GM18507 (cell line): ENCODE data around the gene NGRN.

Experiments used
- DNase-seq: peaks from one replicate; pipeline ENCODE4 v3.0.0; 2011; ENCODE audit warnings: low read depth; ENCODE audit not compliant: insufficient read length; ENCODE audit errors: extremely low spot score
- FAIRE-seq: peaks from 2 replicates; lab custom pipeline; 2011; peaks lifted over from hg19 to GRCh38; lab: Jason Lieb, UNC

NGRN gene

GRCh38 chr15:90265271-90266060, at the start of gene NGRN:
TSS of gene NGRN (plus strand) at chr15:90265672. CDS start at chr15:90265713, 41 bp downstream.
- peak; percentile 92 for FAIRE-seq
- peak; percentile 70 for DNase-seq

GRCh38 chr15:90217671-90218394, 47.6 kb upstream of the NGRN start:
- no peak for DNase-seq
- no peak for FAIRE-seq

- FAIRE-seq = no peak
These were observed 45.9 kb upstream of the NGRN start for GRCh38 chr15:90219421-90220141.

DNA sequence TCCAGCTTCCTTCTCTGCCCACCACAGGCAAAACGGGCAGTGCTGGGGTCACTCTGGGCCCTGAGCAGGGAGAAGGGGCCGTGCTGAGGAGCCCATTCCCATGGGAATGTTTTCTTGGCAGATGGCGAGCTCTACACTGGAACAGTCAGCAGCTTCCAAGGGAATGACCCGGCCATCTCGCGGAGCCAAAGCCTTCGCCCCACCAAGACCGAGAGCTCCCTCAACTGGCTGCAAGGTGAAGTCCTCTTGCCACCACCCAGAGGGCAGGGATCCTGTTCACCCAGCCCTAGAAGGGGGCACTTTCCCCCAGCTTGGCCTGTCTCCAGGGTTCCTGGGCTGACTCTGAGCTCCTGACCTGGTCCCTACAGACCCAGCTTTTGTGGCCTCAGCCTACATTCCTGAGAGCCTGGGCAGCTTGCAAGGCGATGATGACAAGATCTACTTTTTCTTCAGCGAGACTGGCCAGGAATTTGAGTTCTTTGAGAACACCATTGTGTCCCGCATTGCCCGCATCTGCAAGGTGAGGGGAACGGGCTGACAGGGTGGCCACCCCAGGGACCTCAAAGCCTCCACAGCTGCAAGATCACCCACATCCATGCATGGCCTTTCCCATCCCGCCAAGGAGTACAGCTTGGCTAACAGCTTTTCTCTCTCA, 44.1 kb upstream of the NGRN start:
- peak; percentile 74 for FAIRE-seq

More at GRCh38 chr15:90219421-90220141, 45.9 kb upstream of the NGRN start:
- DNase-seq = no peak

GRCh38 chr15:90222547-90222946, 42.9 kb upstream of the NGRN start:
- DNase-seq = no peak
- no peak for FAIRE-seq

More for the DNA sequence above, 44.1 kb upstream of the NGRN start:
- DNase-seq = no peak

- DNase-seq = no peak
- no peak for FAIRE-seq
These were observed 41.9 kb upstream of the NGRN start for GRCh38 chr15:90223441-90224165.

DNA sequence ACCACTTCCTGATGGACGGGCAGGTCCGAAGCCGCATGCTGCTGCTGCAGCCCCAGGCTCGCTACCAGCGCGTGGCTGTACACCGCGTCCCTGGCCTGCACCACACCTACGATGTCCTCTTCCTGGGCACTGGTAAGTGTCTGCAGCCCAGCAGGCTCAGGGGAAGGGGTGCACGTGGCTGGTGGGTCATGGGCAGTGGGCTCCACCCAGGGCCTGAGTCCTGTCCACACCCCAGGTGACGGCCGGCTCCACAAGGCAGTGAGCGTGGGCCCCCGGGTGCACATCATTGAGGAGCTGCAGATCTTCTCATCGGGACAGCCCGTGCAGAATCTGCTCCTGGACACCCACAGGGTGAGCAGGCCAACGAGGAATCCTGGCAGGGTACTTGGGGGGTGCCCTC, 40.4 kb upstream of the NGRN start:
- FAIRE-seq (no peak), DNase-seq (no peak)

DNA sequence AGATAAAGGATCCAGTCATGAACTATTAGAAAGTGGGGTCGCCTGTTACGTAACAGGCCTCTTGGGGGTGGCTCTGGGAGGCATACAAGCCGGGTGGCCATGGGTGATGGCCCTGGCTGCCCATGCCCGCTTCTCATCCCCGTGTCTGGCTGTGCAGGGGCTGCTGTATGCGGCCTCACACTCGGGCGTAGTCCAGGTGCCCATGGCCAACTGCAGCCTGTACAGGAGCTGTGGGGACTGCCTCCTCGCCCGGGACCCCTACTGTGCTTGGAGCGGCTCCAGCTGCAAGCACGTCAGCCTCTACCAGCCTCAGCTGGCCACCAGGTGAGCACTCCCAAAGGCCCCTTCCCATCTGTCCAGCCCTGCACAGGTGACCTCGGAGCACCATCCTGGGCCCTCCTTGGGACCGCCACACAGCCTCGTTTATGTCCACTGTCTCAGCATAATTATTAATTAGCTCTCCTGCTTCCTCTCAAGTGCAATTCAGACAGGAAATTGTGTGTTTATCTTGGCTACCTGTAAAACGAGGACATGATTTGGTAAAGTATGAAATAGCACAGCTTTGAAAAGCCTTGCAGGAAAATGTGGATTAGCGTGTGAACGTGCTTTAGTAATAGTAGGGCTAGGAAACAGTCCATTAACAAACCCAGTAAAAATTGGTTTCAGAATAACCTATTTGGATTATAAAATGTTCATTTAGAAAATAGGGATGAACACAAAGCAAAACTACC, 39.8 kb upstream of the NGRN start:
- DNase-seq (no peak), FAIRE-seq (no peak)

DNA sequence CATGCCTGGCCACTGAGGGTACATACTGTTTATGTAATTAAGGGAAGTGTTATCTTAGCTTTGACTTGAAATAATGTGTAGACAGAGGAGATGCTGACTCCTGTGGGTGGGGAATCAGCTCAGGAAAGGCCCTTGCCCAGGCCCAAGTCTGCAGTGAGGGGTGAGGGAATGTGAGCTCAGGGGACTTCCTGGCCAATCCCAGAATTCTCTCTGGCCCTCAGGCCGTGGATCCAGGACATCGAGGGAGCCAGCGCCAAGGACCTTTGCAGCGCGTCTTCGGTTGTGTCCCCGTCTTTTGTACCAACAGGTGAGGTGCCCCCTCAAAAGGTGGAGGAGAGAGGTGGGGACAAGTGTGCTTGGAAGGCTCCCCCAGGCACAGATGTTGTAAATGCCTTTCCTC, 38.1 kb upstream of the NGRN start:
- DNase-seq (no peak), FAIRE-seq (no peak)

- FAIRE-seq = no peak
- no peak for DNase-seq
These were observed 37.4 kb upstream of the NGRN start for GRCh38 chr15:90227816-90228772.

- FAIRE-seq = no peak
- DNase-seq = no peak
These were observed 36.5 kb upstream of the NGRN start for GRCh38 chr15:90228960-90229359.

GRCh38 chr15:90230071-90230494, 35.4 kb upstream of the NGRN start:
- no peak for DNase-seq
- no peak for FAIRE-seq

GRCh38 chr15:90230610-90231009, 34.9 kb upstream of the NGRN start:
- no peak for FAIRE-seq

DNA sequence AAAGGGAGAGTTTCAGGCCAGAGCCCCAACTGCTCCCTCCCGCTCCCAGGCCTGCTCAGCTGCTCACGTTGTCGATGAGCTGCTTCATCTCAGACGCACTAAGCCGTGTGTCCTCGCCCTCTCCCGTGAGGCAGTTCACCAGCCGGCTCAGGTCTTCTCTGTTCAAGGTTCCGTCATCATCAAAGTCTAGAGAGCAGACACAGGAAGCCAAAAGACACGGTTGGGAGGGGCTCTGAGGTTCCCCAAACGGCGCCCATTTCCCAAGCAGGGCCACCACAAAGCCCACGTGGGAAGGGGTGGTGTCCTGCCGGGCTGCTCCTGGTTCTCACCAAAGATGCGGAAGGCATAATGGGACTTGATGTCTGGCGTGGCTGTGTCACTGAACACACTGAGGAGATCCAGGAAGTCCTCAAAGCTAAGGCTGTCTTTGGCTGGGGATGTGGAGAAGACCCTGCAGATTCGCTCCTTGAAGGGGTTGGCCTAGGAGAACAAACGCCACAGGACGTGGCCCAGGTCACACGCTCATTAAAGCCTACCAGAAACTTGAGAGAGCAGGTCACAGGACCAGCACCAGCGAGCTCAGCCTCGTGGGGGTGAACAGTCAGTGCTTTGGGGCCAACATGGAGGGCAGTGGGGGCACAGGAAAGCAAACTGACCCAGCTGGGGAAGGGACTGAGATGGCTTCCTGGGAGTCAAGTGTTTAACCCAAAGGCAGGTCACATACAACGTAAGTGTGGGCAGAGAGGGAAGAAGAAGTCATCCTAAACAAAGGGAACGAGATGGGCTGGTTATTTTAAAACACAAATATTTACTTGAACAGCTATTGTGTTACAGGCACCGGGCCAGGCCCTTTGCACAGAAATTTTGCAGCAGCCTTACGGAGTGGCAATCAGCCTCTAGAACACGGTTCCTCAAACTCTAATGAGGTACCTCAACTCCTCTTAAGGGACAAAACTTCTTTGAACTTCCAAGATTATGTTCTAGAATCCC, 34.1 kb upstream of the NGRN start:
- peak; percentile 84 for FAIRE-seq

More at GRCh38 chr15:90230610-90231009, 34.9 kb upstream of the NGRN start:
- no peak for DNase-seq

GRCh38 chr15:90232196-90232595, 33.3 kb upstream of the NGRN start:
- FAIRE-seq = peak; percentile 64

More for the DNA sequence above, 34.1 kb upstream of the NGRN start:
- no peak for DNase-seq

DNA sequence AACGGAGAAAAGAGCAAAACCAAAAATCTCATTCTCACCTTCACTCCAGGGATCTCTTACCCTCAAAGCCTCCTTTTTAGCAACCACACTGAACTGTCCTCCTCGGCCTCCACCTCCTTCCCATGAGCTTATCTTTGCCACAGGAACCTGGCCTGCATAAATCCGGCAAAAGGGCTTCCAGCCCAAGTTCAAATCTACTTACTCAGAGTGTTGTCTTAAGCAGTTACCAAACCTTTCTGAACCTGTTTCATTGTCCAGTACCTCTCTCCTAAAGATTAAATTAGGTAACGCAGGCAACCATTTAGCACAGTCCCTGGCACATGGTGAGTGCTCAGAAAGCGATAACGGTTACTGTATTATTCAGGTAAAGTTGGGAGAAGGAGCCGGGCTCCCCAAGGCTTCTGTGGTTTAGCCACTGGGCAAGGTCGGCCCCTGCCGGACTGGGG, 32.5 kb upstream of the NGRN start:
- DNase-seq (no peak), FAIRE-seq (peak; percentile 70)

More at GRCh38 chr15:90232196-90232595, 33.3 kb upstream of the NGRN start:
- DNase-seq = no peak
